GM18861 (cell line): ENCODE results near the gene DHCR24.

Experiments used
- ATAC-seq: cut with Tn5 transposase; IDR thresholded peaks from one replicate; pipeline ENCODE4 v1.9.1; 2021; ENCODE audit not compliant: unreplicated experiment

The DHCR24 gene

DNA sequence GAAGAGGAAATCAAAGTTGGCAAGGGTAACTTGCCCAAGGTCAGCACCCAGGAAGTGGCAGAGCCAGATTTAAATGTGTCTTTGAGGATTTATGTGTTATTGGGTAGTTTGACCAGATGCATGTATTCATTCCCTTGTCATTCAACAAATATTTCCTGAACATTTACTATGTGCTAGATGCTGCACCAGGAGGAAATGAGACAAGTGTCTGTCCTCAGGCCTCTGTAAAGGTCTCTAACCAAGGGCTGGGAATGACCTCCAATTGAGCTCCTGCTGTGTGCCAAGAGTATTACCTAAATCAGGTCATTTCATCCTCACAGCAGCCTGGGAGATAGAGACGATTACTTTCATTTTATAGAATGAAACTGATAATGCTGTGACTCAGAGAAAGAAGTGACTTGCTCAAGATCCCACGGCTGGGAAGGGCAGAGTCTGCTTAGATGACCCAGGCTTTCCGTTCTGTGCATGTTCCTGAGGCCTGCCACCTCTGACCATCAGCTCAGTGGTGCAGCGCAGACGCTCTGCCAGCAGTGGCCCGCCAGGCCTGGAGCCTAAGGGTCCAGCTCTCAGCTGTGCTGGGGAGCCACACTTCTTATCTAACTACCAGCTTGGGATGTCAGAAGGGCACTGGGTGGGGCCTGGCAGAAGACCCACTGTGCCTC is 82.4 kb downstream of the DHCR24 start:
- no peak for ATAC-seq

DNA sequence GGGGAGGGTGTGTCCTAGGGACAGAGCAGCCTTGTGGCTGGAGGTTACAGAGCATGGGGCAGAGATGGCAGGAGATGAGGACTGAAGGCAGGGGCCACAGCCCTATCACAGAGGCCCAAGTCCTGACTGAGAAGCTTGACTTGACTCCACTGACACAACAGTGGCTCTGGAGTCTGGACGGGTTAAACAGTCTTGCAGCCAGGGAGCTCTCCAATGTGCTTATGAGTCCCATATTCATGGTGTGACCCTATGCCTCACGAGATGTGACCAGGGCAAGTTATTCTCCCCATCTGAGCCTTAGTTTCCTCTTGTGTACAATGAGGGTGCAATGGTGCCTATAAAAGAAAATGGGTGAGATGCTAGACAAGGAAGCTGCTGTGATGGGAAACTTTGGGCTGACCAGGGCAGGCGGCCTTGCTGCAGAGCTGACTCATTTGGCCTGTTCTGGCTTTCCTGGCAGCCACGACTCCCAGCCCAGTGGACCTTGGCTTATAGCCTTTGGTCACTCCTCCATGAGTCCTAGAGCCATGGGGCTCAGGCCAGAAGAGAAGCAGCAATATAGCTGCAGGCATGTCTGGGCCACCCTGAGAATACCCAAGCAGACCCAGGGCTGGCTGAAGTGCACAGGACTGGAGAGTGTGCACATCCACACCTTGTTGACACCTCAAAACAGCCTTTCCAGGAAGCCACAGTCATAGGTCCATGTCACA is 83.1 kb downstream of the DHCR24 start:
- no peak for ATAC-seq

DNA sequence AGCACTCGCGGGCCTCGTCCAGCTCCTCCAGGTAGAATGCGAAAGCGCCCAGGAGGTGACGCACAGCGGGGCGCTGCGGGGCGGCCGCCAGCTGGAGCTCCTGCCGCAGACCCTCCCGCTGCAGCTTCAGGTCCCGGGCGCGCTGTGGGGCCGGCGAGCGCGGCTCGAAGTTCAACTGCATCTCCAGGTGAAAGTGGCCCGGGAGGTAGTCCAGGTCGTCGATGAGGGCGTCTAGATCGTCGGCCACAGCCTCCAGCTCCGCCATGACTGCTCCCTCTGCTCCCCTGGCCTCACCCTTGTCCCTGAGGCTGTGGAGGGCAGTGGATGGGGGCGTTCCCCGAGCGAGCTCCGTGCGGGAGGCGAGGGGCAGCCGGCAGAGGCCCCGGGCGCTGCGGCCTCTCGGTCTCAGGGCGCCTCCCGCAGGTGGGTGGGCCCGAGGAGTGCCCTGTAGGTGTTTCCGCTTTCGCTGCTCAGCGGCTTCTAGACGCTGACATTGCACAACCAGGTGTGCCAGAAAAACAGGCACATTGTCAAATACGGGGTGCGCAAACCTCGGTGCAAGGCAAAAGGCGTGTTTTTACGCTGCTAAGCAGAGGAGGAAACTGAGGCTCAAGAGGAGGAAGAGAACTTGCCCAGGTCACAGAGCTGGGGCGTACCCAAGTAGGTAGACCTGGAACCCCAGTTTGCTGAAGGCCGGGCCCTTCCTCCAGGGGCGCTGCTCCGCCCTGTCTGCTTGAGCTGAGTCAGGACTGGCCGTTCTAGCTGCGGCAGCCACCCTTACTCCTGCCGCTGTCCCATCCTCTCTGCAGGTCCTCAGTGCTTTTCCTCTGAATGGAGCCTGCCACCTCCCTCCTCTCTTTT is 85.9 kb downstream of the DHCR24 start, which contains the start of gene TTC22:
Gene TTC22 (minus strand): TSS at position 425 of the 861 bp plus-strand sequence. CDS start 160 bp downstream, at position 265.
- ATAC-seq: peak; percentile 69

DNA sequence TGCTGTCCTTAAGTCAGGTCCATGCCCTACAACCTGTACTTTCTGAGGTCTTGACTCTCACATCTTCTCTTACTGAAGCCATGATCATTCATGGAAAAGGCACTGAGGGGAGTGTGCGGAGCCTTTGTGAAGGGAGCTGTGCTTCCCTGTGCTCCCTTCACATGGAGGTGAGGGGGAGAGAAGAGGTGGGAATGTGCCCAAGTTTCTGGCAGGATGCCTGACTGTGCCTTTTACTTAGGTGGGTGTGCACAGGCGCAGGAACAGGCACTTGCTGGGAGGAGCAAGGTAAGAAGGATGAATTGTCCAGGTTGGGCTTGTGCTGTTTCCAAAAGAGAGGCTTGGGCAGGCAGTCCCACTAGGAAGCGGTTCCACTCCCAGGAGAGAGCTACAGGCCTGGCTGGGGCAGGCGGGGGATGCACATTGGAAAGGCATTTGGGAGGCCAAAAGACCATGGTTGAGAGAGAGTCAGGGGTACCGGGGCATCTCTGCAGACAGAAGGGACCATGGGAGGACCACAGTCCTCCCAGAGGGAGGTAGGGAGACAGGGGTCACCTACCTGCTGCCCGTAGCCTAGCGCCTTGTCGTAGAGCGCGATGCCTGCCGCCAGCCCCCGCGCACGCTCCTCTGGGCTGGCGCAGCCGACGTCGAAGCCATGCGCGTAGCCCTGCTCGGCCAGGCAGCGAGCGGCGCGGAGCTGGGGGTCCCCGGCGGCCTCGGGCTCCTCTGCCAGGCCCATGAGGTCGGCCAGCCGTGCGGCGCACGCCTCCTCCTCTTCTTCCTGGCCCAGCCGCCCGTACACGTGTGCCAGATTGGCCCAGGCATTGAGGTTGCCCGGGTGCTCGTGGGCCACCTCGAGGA is 86.7 kb downstream of the DHCR24 start:
- ATAC-seq: no peak
